HepG2 (cell line): ENCODE measurements around the gene B3GALNT1. TPM values are rescaled to one million over a fixed set of nuclear protein-coding genes. Genes with fewer than 3 reads are reported as not detected.

Experiments
- ATAC-seq: fragments of 200-7000 bp; cut with Tn5 transposase; 3 replicates; pipeline ENCODE4 v1.9.1; 2020; ENCODE audit warnings: mild to moderate bottlenecking, moderate library complexity
- Bru-seq: library from RNA; stranded (reverse); fragments of 400-500 nt; gene quantifications from one replicate; lab custom pipeline; 2021; lab: Mats Ljungman, UMichigan
- BruChase-seq, 2 experiments: library from RNA; stranded (reverse); fragments of 400-500 nt; gene quantifications; one replicate each; lab custom pipeline; 2021; lab: Mats Ljungman, UMichigan
- BruUV-seq: library from RNA; stranded (reverse); fragments of 400-500 nt; replicated peaks from 2 replicates; lab custom pipeline; 2021; lab: Mats Ljungman, UMichigan
- CTCF ChIA-PET: fragments of 300-600 bp; formaldehyde crosslinking; extraction: SDS; loops from one replicate; lab custom pipeline; 2021; ENCODE audit warnings: low total read pairs, inconsistent platforms, low intra/inter-chr PET ratio; lab: Yijun Ruan, JAX
- POLR2A ChIA-PET: fragments of 350-600 bp; sonication (Branson Sonifier 250); formaldehyde crosslinking; loops from one replicate; lab custom pipeline; 2020; ENCODE audit warnings: antibody characterized with exemption, inconsistent platforms; lab: Yijun Ruan, JAX
- DNase-seq: peaks from one replicate; pipeline ENCODE4 v3.0.0-alpha.2; 2015; ENCODE audit warnings: low spot score
- FAIRE-seq: peaks from 3 replicates; lab custom pipeline; 2011; peaks lifted over from hg19 to GRCh38; lab: Jason Lieb, UNC
- H2AFZ ChIP-seq: one replicate; pipeline ENCODE4 v1.6.1; 2011; ENCODE audit warnings: low read length, inconsistent platforms
- H3K27ac ChIP-seq: fragments of 300-600 bp; 3 replicates; pipeline ENCODE4 v1.8.0; 2011; ENCODE audit warnings: mixed run types, mild to moderate bottlenecking, mixed read lengths, low read length, inconsistent platforms; ENCODE audit not compliant: insufficient read depth; ENCODE audit errors: extremely low read length
- H3K27me3 ChIP-seq, 2 experiments: fragments of 200-600 bp in 1 of 2; 2 replicates in 1 of 2; 3 replicates in 1 of 2; pipeline versions ENCODE4 v1.6.0 to v1.8.0; 2011; ENCODE audit warnings: low read length in 2 of 2, mild to moderate bottlenecking in 2 of 2, moderate library complexity in 2 of 2, inconsistent platforms in 1 of 2; ENCODE audit not compliant: insufficient read depth in 2 of 2, control insufficient read depth in 1 of 2
- H3K36me3 ChIP-seq, 2 experiments: fragments of 200-600 bp in 1 of 2; replicated peaks in 1 of 2; 2 replicates in 1 of 2; 3 replicates in 1 of 2; pipeline versions ENCODE4 v1.5.1 to v1.8.0; 2011; ENCODE audit warnings: low read length in 2 of 2, inconsistent platforms in 1 of 2; ENCODE audit not compliant: insufficient read depth in 2 of 2, control insufficient read depth in 1 of 2
- H3K4me1 ChIP-seq: 2 replicates; pipeline ENCODE4 v1.5.1; 2012; ENCODE audit warnings: low read length, inconsistent platforms; ENCODE audit not compliant: insufficient read depth
- H3K4me2 ChIP-seq: 2 replicates; pipeline ENCODE4 v1.6.0; 2011; ENCODE audit warnings: low read depth, low read length, inconsistent platforms
- H3K4me3 ChIP-seq, 3 experiments: fragments of 200-600 bp in 1 of 3; sonication (generic), shearing (Covaris generic) in 1 of 3; replicated peaks in 1 of 3; 2 replicates each; pipeline ENCODE4 v1.5.1; 2011 to 2016; ENCODE audit warnings: low read length in 3 of 3, inconsistent platforms in 2 of 3, low read depth in 2 of 3, mild to moderate bottlenecking in 2 of 3, control low read depth in 1 of 3, mixed read lengths in 1 of 3; ENCODE audit not compliant: insufficient read depth in 1 of 3
- H3K79me2 ChIP-seq: one replicate; pipeline ENCODE4 v1.6.1; 2011; ENCODE audit warnings: low read length, inconsistent platforms; ENCODE audit not compliant: insufficient read depth
- H3K9ac ChIP-seq: 2 replicates; pipeline ENCODE4 v1.6.0; 2011; ENCODE audit warnings: mild to moderate bottlenecking, low read depth, low read length, inconsistent platforms; ENCODE audit not compliant: insufficient read depth
- H3K9me3 ChIP-seq: 2 replicates; pipeline ENCODE4 v1.5.1; 2012; ENCODE audit warnings: mild to moderate bottlenecking, low read length
- H4K20me1 ChIP-seq: 2 replicates; pipeline ENCODE4 v1.6.0; 2011; ENCODE audit warnings: inconsistent platforms, mild to moderate bottlenecking, low read length, moderate library complexity; ENCODE audit not compliant: insufficient read depth
- AGO1 ChIP-seq: fragments of 200-400 bp; formaldehyde crosslinking; IDR thresholded peaks from 2 replicates; pipeline ENCODE4 v1.6.1; 2017; ENCODE audit warnings: mild to moderate bottlenecking, low read depth, low read length, moderate library complexity; ENCODE audit not compliant: poor library complexity, severe bottlenecking
- GATA4 ChIP-seq: sonication (generic); IDR thresholded peaks from 2 replicates; pipeline ENCODE4 v1.6.1; 2016; ENCODE audit warnings: antibody characterized with exemption, low read depth, borderline replicate concordance
- GTF2F1 ChIP-seq: fragments of 150-350 bp; IDR thresholded peaks from 2 replicates; pipeline ENCODE4 v1.6.1; 2014; ENCODE audit warnings: low read length
- HNRNPK ChIP-seq: fragments of 200-400 bp; formaldehyde crosslinking; IDR thresholded peaks from 2 replicates; pipeline ENCODE4 v1.6.1; 2018; ENCODE audit warnings: low read length, low read depth, moderate library complexity, mild to moderate bottlenecking; ENCODE audit not compliant: poor library complexity, severe bottlenecking
- HNRNPUL1 ChIP-seq: fragments of 200-400 bp; formaldehyde crosslinking; IDR thresholded peaks from 2 replicates; pipeline ENCODE4 v1.6.1; 2017; ENCODE audit warnings: low read depth, mild to moderate bottlenecking, low read length, moderate library complexity
- TAF1 ChIP-seq: sonication (generic); formaldehyde crosslinking; IDR thresholded peaks from 2 replicates; pipeline ENCODE4 v1.4.0; 2020; ENCODE audit warnings: missing genetic modification reagents
- TARDBP ChIP-seq: sonication (generic); formaldehyde crosslinking; IDR thresholded peaks from 2 replicates; pipeline ENCODE4 v1.8.0; 2022; ENCODE audit warnings: mild to moderate bottlenecking, missing genetic modification reagents
- ZFP1 ChIP-seq: IDR thresholded peaks from 2 replicates; pipeline ENCODE4 v1.6.1; 2016
- WGBS: methylation state at CpG from one replicate; pipeline ENCODE4 v1.1.6; 2017; ENCODE audit warnings: low lambda C conversion rate; 5-methylcytosine and 5-hydroxymethylcytosine counted together
- in situ Hi-C: cut with HindIII; loops from 2 replicates; pipeline ENCODE4 v1.10.0; 2017; ENCODE audit warnings: low pct_unique_long_range_greater_than_20kb; ENCODE audit not compliant: extremely low pct_ligation_motif_present
- intact Hi-C: fragments of 100-400 bp; cut with micrococcal nuclease; formaldehyde crosslinking; loops from one replicate; pipeline ENCODE4 v1.10.0; 2022; ENCODE audit not compliant: unreplicated experiment
- long read RNA-seq, 2 experiments: library from RNA in 1 of 2; library from polyadenylated mRNA in 1 of 2; stranded (forward) in 1 of 2; unstranded in 1 of 2; transcript quantifications; one replicate each; pipeline ENCODE4 v2.0.0, GENCODE V29; 2019 to 2022
- polyA minus RNA-seq, 3 experiments: library from RNA; depleted of rRNA, polyadenylated mRNA; stranded (reverse); fragments of >200 nt; gene quantifications; 2 replicates each; pipeline ENCODE4 v1.2.3, GENCODE V29; 2011; ENCODE audit warnings: low replicate concordance in 1 of 3
- polyA plus RNA-seq, 8 experiments: library from polyadenylated mRNA; depleted of rRNA in 3 of 8; stranded (reverse) in 7 of 8; unstranded in 1 of 8; fragments of >200 nt; fragmentation: Illumina TruSeq in 4 of 8; extraction: Trizol in 4 of 8; gene quantifications; 2 replicates each; pipeline versions ENCODE4 v1.2.1 to v1.2.3, GENCODE V29; 2011 to 2016; ENCODE audit warnings: low read depth in 4 of 8, missing spikeins in 1 of 8, mixed read lengths in 1 of 8; ENCODE audit not compliant: insufficient read depth in 1 of 8
- total RNA-seq, 5 experiments: library from RNA; depleted of rRNA; stranded (reverse); fragments of >200 nt; fragmentation: Illumina TruSeq; extraction: Trizol; gene quantifications; 2 replicates each; pipeline ENCODE4 v1.2.3, GENCODE V29; 2016; ENCODE audit warnings: low read depth in 1 of 5
- TF ChIP-seq, protein P1 (sequence below): IDR thresholded peaks from 2 replicates; pipeline ENCODE4 v1.6.1; 2012; ENCODE audit warnings: low read depth, low read length, improper control_type of control experiment

Gene B3GALNT1, protein sequence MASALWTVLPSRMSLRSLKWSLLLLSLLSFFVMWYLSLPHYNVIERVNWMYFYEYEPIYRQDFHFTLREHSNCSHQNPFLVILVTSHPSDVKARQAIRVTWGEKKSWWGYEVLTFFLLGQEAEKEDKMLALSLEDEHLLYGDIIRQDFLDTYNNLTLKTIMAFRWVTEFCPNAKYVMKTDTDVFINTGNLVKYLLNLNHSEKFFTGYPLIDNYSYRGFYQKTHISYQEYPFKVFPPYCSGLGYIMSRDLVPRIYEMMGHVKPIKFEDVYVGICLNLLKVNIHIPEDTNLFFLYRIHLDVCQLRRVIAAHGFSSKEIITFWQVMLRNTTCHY
- not detected in 2 replicates for total RNA-seq (2016; rRNA removed; fragmentation: Illumina TruSeq; extraction: Trizol)
- total RNA-seq (2016; cell fraction: cytosol; rRNA removed; fragmentation: Illumina TruSeq; extraction: Trizol; ENCODE audit: low read depth) = not detected in 2 replicates
- not detected in 2 replicates for total RNA-seq (2016; cell fraction: insoluble cytoplasmic fraction; rRNA removed; fragmentation: Illumina TruSeq; extraction: Trizol)
- not detected in 2 replicates for total RNA-seq (2016; cell fraction: membrane; rRNA removed; fragmentation: Illumina TruSeq; extraction: Trizol)
- not detected in 2 replicates for total RNA-seq (2016; cell fraction: nucleus; rRNA removed; fragmentation: Illumina TruSeq; extraction: Trizol)
- not detected in 2 replicates for polyA plus RNA-seq (2011; rRNA removed)
- not detected in 2 replicates for polyA plus RNA-seq (2011; cell fraction: cytosol; rRNA removed)
- polyA plus RNA-seq (2011; cell fraction: nucleus; rRNA removed) = not detected in 2 replicates
- polyA plus RNA-seq (2012) = not detected in 2 replicates
- polyA plus RNA-seq (2016; cell fraction: cytosol; fragmentation: Illumina TruSeq; extraction: Trizol; ENCODE audit: low read depth) = not detected in 2 replicates
- polyA plus RNA-seq (2016; cell fraction: insoluble cytoplasmic fraction; fragmentation: Illumina TruSeq; extraction: Trizol; ENCODE audit: low read depth) = not detected in 2 replicates
- not detected in 2 replicates for polyA plus RNA-seq (2016; cell fraction: membrane; fragmentation: Illumina TruSeq; extraction: Trizol; ENCODE audit: low read depth)
- polyA plus RNA-seq (2016; cell fraction: nucleus; fragmentation: Illumina TruSeq; extraction: Trizol; ENCODE audit: insufficient read depth, low read depth) = not detected in 2 replicates
- not detected in 2 replicates for polyA minus RNA-seq (2011; rRNA and poly(A)+ RNA removed; ENCODE audit: low replicate concordance)
- polyA minus RNA-seq (2011; cell fraction: cytosol; rRNA and poly(A)+ RNA removed) = not detected in 2 replicates
- not detected in 2 replicates for polyA minus RNA-seq (2011; cell fraction: nucleus; rRNA and poly(A)+ RNA removed)
- percentile 10 among the genes with signal in this experiment for Bru-seq, nascent RNA
- percentile 19 among the genes with signal in this experiment for BruChase-seq, experiment 1, labeled RNA remaining after a 6-hour chase
- percentile 12 among the genes with signal in this experiment for BruChase-seq, experiment 2, labeled RNA remaining after a 2-hour chase
- long read RNA-seq, experiment 1 = 0 reads
- long read RNA-seq, experiment 2 = 0 reads

DNA sequence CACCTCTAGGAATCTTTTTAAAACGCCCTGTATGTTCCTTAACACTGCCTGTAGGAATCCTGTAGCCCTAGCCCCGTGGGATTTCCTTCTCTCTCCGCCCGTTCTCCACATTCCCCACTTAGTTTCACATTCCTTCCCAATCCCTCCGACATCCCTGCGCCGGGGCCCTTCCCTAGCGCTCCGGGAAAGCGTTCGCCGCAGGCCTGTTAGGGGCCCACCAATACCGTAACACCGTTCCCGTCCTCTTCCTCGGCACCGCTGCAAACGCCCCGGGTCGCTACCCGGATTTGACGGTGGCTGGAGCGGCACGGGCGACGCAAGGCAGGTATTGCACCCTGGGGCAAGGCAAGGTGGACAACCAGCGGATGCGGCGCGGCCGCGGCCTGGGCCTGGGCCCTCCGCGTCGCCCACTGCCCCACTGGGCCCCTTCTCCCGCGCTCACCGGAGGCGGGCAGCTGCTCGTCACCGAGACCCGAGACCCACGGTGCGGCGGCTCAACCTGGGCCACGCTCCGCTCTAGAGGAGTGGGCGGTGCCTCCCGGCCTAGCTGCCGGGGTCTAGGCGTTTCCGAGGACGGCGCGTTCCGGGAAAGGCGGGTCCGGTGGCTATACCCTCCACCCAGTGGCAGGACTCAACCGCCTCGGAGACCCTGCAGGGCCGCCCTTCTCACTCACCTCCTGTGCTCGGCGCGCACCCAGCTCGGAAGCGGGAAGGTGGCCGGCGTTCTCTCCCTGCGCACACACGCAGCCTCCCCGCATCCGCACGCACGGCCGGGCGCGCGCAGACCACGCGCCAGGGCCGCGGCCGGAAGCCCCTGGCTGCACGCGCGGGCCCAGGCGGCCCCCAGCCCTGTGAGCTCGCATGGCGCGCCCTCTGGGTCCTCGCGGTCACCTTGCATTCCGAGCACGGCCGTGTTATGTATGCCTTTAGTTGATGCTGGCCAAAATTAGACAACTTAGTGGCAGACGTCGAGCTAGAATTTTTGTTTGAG lies at the start of gene B3GALNT1:
Gene B3GALNT1, minus strand, starts transcription at position 789 of the 991 bp plus-strand sequence. CDS start 18,595 bp downstream, outside the sequence.
- H3K36me3 ChIP-seq = no peaks in the 10 kb centered on the region
- POLR2A ChIA-PET = no interaction called here
- ATAC-seq = peak; percentile 29; the same call in 1 of the 3 replicates
- WGBS = 75% methylated on average over 72 of the region's 97 CpGs
- intact Hi-C loops = no loop called here
- no peaks in the 10 kb centered on the region for H3K79me2 ChIP-seq
- no peaks in the 10 kb centered on the region for H3K9me3 ChIP-seq
- H4K20me1 ChIP-seq = no peaks in the 10 kb centered on the region
- H3K4me1 ChIP-seq = peaks cover 10% of the 10 kb centered on the region
- in situ Hi-C loops = no loop called here
- CTCF ChIA-PET = no interaction called here
- H2AFZ ChIP-seq = no peak within 1 kb of the TSS
- BruUV-seq = no TSS peak
- TF ChIP-seq AGO1 (no peak), GTF2F1 (no peak), HNRNPK (no peak), TAF1 (CRISPR knock-in tag) (no peak), HNRNPUL1 (no peak), ZFP1 (no peak), TARDBP (CRISPR knock-in tag) (no peak), GATA4 (no peak)
- TF ChIP-seq, protein P1, sequence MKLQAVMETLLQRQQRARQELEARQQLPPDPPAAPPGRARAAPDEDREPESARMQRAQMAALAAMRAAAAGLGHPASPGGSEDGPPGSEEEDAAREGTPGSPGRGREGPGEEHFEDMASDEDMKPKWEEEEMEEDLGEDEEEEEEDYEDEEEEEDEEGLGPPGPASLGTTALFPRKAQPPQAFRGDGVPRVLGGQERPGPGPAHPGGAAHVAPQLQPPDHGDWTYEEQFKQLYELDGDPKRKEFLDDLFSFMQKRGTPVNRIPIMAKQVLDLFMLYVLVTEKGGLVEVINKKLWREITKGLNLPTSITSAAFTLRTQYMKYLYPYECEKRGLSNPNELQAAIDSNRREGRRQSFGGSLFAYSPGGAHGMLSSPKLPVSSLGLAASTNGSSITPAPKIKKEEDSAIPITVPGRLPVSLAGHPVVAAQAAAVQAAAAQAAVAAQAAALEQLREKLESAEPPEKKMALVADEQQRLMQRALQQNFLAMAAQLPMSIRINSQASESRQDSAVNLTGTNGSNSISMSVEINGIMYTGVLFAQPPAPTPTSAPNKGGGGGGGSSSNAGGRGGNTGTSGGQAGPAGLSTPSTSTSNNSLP = no peak
- no peaks in the 10 kb centered on the region for H3K27me3 ChIP-seq
- H3K9ac ChIP-seq = no peak within 1 kb of the TSS
- H3K27ac ChIP-seq = no peak within 1 kb of the TSS
- no peak for DNase-seq
- no peak within 1 kb of the TSS; the same call in 1 of the 2 replicates for H3K4me2 ChIP-seq
- no peak within 1 kb of the TSS for H3K4me3 ChIP-seq
- FAIRE-seq = no peak
